A549 (cell line): ENCODE data around the gene MYLK. TPM values are rescaled to one million over a fixed set of nuclear protein-coding genes. Genes with fewer than 3 reads are reported as not detected.

ENCODE experiments used
- ATAC-seq, 2 experiments: fragments of 200-7000 bp in 1 of 2; fragments of >200 bp in 1 of 2; cut with Nextera tagmentation in 1 of 2; cut with Tn5 transposase in 1 of 2; 3 replicates each; pipeline versions ENCODE4 v1.8.0 to v1.9.1; 2018 to 2020; ENCODE audit warnings: mild to moderate bottlenecking in 1 of 2, moderate library complexity in 1 of 2
- CTCF ChIA-PET: fragments of 300-600 bp; sonication (Branson Sonifier 250); formaldehyde crosslinking; extraction: SDS; loops from one replicate; lab custom pipeline; 2021; ENCODE audit warnings: antibody characterized with exemption, inconsistent platforms; lab: Yijun Ruan, JAX
- POLR2A ChIA-PET: fragments of 350-600 bp; formaldehyde crosslinking; extraction: SDS; loops from one replicate; lab custom pipeline; 2021; ENCODE audit warnings: antibody characterized with exemption, inconsistent platforms; lab: Yijun Ruan, JAX
- DNase-seq, 2 experiments: peaks; one replicate each; pipeline versions ENCODE4 v3.0.0 to v3.0.0-alpha.2; 2011 to 2016; ENCODE audit warnings: low read depth in 1 of 2, low spot score in 1 of 2
- FAIRE-seq: peaks from 2 replicates; lab custom pipeline; 2011; peaks lifted over from hg19 to GRCh38; lab: Jason Lieb, UNC
- H3K27ac ChIP-seq, 2 experiments: fragments of >200 bp; sonication (Bioruptor Twin); formaldehyde crosslinking; 3 replicates each; pipeline ENCODE4 v1.5.1; 2016 to 2017
- H3K4me1 ChIP-seq: fragments of >200 bp; sonication (Bioruptor Twin); formaldehyde crosslinking; 3 replicates; pipeline ENCODE4 v1.6.1; 2016
- H3K4me2 ChIP-seq: fragments of >200 bp; sonication (Bioruptor Twin); formaldehyde crosslinking; 3 replicates; pipeline ENCODE4 v1.6.1; 2016
- H3K4me3 ChIP-seq: fragments of >200 bp; sonication (Bioruptor Twin); formaldehyde crosslinking; 3 replicates; pipeline ENCODE4 v1.5.1; 2016
- H3K9me3 ChIP-seq: fragments of >200 bp; sonication (Bioruptor Twin); formaldehyde crosslinking; 3 replicates; pipeline ENCODE4 v1.6.1; 2016
- CBX2 ChIP-seq: fragments of 200-600 bp; sonication (generic); IDR thresholded peaks from 2 replicates; pipeline ENCODE4 v1.6.1; 2016; ENCODE audit warnings: low read depth, mild to moderate bottlenecking, borderline replicate concordance
- CBX8 ChIP-seq: fragments of 200-600 bp; sonication (generic); IDR thresholded peaks from 2 replicates; pipeline ENCODE4 v1.6.1; 2016
- CEBPB ChIP-seq, 2 experiments: fragments of >200 bp in 1 of 2; sonication (Bioruptor Twin) in 1 of 2; formaldehyde crosslinking in 1 of 2; IDR thresholded peaks; 2 replicates each; pipeline ENCODE4 v1.6.1; 2012 to 2016
- CTCF ChIP-seq: fragments of >200 bp; sonication (Bioruptor Twin); formaldehyde crosslinking; IDR thresholded peaks from 3 replicates; pipeline ENCODE4 v1.5.1; 2016
- EHF ChIP-seq: fragments of 250-450 bp; sonication (Bioruptor Pico); IDR thresholded peaks from 2 replicates; pipeline ENCODE4 v1.5.0; 2020; ENCODE audit warnings: mild to moderate bottlenecking
- EP300 ChIP-seq, 2 experiments: fragments of >200 bp; sonication (Bioruptor Twin); formaldehyde crosslinking; IDR thresholded peaks; 2 replicates in 1 of 2; 3 replicates in 1 of 2; pipeline ENCODE4 v1.6.1; 2016 to 2017
- FOSL2 ChIP-seq, 2 experiments: fragments of 450-650 bp in 1 of 2; fragments of >200 bp in 1 of 2; sonication (Bioruptor Twin) in 1 of 2; formaldehyde crosslinking; IDR thresholded peaks; 2 replicates each; pipeline versions ENCODE4 v1.5.0 to v1.6.1; 2016 to 2020; ENCODE audit warnings: mild to moderate bottlenecking in 1 of 2, moderate library complexity in 1 of 2
- FOXS1 ChIP-seq: fragments of 250-450 bp; sonication (Bioruptor Pico); IDR thresholded peaks from 2 replicates; pipeline ENCODE4 v1.5.0; 2020; ENCODE audit warnings: mild to moderate bottlenecking, moderate library complexity
- HDAC2 ChIP-seq: fragments of 200-600 bp; sonication (generic); IDR thresholded peaks from 2 replicates; pipeline ENCODE4 v1.6.1; 2016
- HEYL ChIP-seq: fragments of 250-450 bp; sonication (Bioruptor Pico); IDR thresholded peaks from 2 replicates; pipeline ENCODE4 v1.8.0; 2021; ENCODE audit warnings: mild to moderate bottlenecking, moderate library complexity
- HOXB5 ChIP-seq: fragments of 250-450 bp; sonication (Bioruptor Pico); IDR thresholded peaks from 2 replicates; pipeline ENCODE4 v1.5.0; 2020; ENCODE audit warnings: mild to moderate bottlenecking, moderate library complexity
- KDM1A ChIP-seq: fragments of 200-600 bp; sonication (generic); IDR thresholded peaks from 2 replicates; pipeline ENCODE4 v1.6.1; 2016; ENCODE audit warnings: low read depth, mild to moderate bottlenecking
- MAZ ChIP-seq: fragments of 150-350 bp; IDR thresholded peaks from 2 replicates; pipeline ENCODE4 v1.6.1; 2014; ENCODE audit warnings: antibody characterized with exemption, low read depth, low read length, borderline replicate concordance
- MYC ChIP-seq: IDR thresholded peaks from 2 replicates; pipeline ENCODE4 v1.6.1; 2012; ENCODE audit warnings: mild to moderate bottlenecking, inconsistent platforms, low read length, improper control_type of control experiment, borderline replicate concordance
- NPAS2 ChIP-seq: fragments of 250-450 bp; sonication (Bioruptor Pico); IDR thresholded peaks from 2 replicates; pipeline ENCODE4 v1.8.0; 2022; ENCODE audit warnings: mild to moderate bottlenecking, moderate library complexity, borderline replicate concordance
- PHF8 ChIP-seq: fragments of 200-600 bp; sonication (generic); IDR thresholded peaks from 2 replicates; pipeline ENCODE4 v1.6.1; 2016; ENCODE audit warnings: low read depth, mild to moderate bottlenecking, antibody characterized with exemption, moderate library complexity, borderline replicate concordance
- POLR2A ChIP-seq: IDR thresholded peaks from 2 replicates; pipeline ENCODE4 v1.6.1; 2012; ENCODE audit warnings: mild to moderate bottlenecking, low read length
- POLR2AphosphoS2 ChIP-seq: conservative IDR thresholded peaks from 2 replicates; pipeline ENCODE4 v1.6.1; 2012; ENCODE audit warnings: low read length, improper control_type of control experiment, inconsistent platforms
- RARB ChIP-seq: fragments of 250-450 bp; sonication (Bioruptor Pico); IDR thresholded peaks from 2 replicates; pipeline ENCODE4 v1.8.0; 2021; ENCODE audit warnings: mild to moderate bottlenecking, moderate library complexity
- REST ChIP-seq: fragments of 200-600 bp; sonication (generic); IDR thresholded peaks from 2 replicates; pipeline ENCODE4 v1.6.1; 2016; ENCODE audit warnings: antibody characterized with exemption, mild to moderate bottlenecking, moderate library complexity
- SREBF2 ChIP-seq: fragments of 450-650 bp; IDR thresholded peaks from 2 replicates; pipeline ENCODE4 v1.6.1; 2014; ENCODE audit warnings: mild to moderate bottlenecking, moderate library complexity
- TFCP2L1 ChIP-seq: fragments of 250-450 bp; sonication (Bioruptor Pico); IDR thresholded peaks from 2 replicates; pipeline ENCODE4 v1.5.0; 2021; ENCODE audit warnings: mild to moderate bottlenecking
- ZFP36 ChIP-seq: fragments of 450-650 bp; IDR thresholded peaks from 2 replicates; pipeline ENCODE4 v1.6.1; 2014; ENCODE audit warnings: borderline replicate concordance; ENCODE audit not compliant: partially characterized antibody
- ZSCAN20 ChIP-seq: fragments of 250-450 bp; sonication (Bioruptor Pico); IDR thresholded peaks from 2 replicates; pipeline ENCODE4 v1.8.0; 2022; ENCODE audit warnings: mild to moderate bottlenecking, moderate library complexity
- WGBS: methylation state at CpG from one replicate; pipeline ENCODE4 v1.1.6; 2017; ENCODE audit errors: missing lambda C conversion rate; 5-methylcytosine and 5-hydroxymethylcytosine counted together
- polyA plus RNA-seq, 4 experiments: library from polyadenylated mRNA; depleted of rRNA in 3 of 4; stranded (reverse); fragments of >200 nt; fragmentation: RNase III in 1 of 4; extraction: RNeasy Plus Mini Kit Qiagen cat#74134 plus additional on column Dnase treatment in 1 of 4; gene quantifications; 2 replicates in 3 of 4; 3 replicates in 1 of 4; pipeline ENCODE4 v1.2.3, GENCODE V29; 2011 to 2017

MYLK gene
- polyA plus RNA-seq, 2 of the 4 experiments (the other 2 are of a cell fraction), result 16.9 to 17.4 TPM

GRCh38 chr3:123568034-123568433 lies 316.1 kb downstream of the MYLK start:
- WGBS, result 96% methylated on average over 7 of the region's 7 CpGs
- ATAC-seq, result no peak
- CTCF ChIA-PET, result interaction anchor here (6.4 kb wide), 1 partner anchor 8 kb away, joined by 52 read pairs; no protein-coding TSS in a partner anchor
- Histone ChIP-seq H3K9me3 (no peaks in the 10 kb centered on the region), H3K4me3 (no peak overlapping the region), H3K4me2 (no peak overlapping the region), H3K27ac (no peak overlapping the region)
- no peak for DNase-seq
- no peak for FAIRE-seq
- TF ChIP-seq FOSL2 (IDR thresholded peaks at IDR 0.05) (no peak), FOSL2 (CRISPR knock-in tag; IDR thresholded peaks at IDR 0.05) (no peak), POLR2A (no peak), CBX8 (no peak), REST (no peak), FOXS1 (CRISPR knock-in tag) (no peak), MAZ (no peak), NPAS2 (CRISPR knock-in tag) (no peak), EHF (CRISPR knock-in tag) (no peak), ZSCAN20 (CRISPR knock-in tag) (no peak), ZFP36 (no peak), SREBF2 (no peak), RARB (no peak), CEBPB (IDR thresholded peaks at IDR 0.05) (no peak), MYC (no peak), TFCP2L1 (no peak), KDM1A (no peak), HOXB5 (no peak), EP300 (IDR thresholded peaks at IDR 0.05) (no peak), CBX2 (no peak)
- TF ChIP-seq, all 56 proteins: peak for 0
- H3K4me1 ChIP-seq, result no peaks in the 10 kb centered on the region
- POLR2A ChIA-PET, result no interaction called here

GRCh38 chr3:123564056-123564455 lies 320.1 kb downstream of the MYLK start:
- CTCF ChIA-PET, result interaction anchor here (1.3 kb wide), 1 partner anchor 235 kb away, joined by 3 read pairs; no protein-coding TSS in a partner anchor
- no peak for ATAC-seq
- no peak for TF ChIP-seq PHF8
- no peak for TF ChIP-seq HDAC2
- no peak for TF ChIP-seq HEYL
- TF ChIP-seq CTCF, result no peak
- no peak for TF ChIP-seq POLR2AphosphoS2
- no peak for TF ChIP-seq CEBPB (IDR thresholded peaks at IDR 0.05)
- POLR2A ChIA-PET, result no interaction called here
- FAIRE-seq, result no peak
- Histone ChIP-seq H3K9me3 (no peaks in the 10 kb centered on the region), H3K27ac (no peak overlapping the region), H3K4me1 (no peaks in the 10 kb centered on the region), H3K4me3 (no peak overlapping the region), H3K4me2 (no peak overlapping the region)
- 92% methylated on average over 6 of the region's 6 CpGs for WGBS
- no peak for DNase-seq
